C4-2B (cell line): Measurements from ENCODE around the gene CLMN.

Experiments used
- CTCF ChIP-seq: fragments of 450-650 bp; conservative IDR thresholded peaks from 2 replicates; pipeline ENCODE4 v1.5.1; 2017; ENCODE audit warnings: mild to moderate bottlenecking
- ZFX ChIP-seq: fragments of 450-650 bp; IDR thresholded peaks from 2 replicates; pipeline ENCODE4 v1.6.1; 2017

GRCh38 chr14:95192311-95192710 is 127.4 kb downstream of the CLMN start:
- TF ChIP-seq CTCF, result no peak
- no peak for TF ChIP-seq ZFX
